GM23338 (cell line): ENCODE results near the gene COL4A2. TPM values are rescaled to one million over a fixed set of nuclear protein-coding genes. Genes with fewer than 3 reads are reported as not detected.

ENCODE experiments used
- ATAC-seq: fragments of 200-7000 bp; cut with Tn5 transposase; 3 replicates; pipeline ENCODE4 v1.9.1; 2020
- DNase-seq: peaks from one replicate; pipeline ENCODE4 v3.0.0-alpha.2; 2015; ENCODE audit warnings: low spot score
- H2AFZ ChIP-seq: fragments of 200-600 bp; sonication (generic); 2 replicates; pipeline ENCODE4 v1.8.0; 2016; ENCODE audit warnings: antibody characterized with exemption, mild to moderate bottlenecking, moderate library complexity
- H3F3A ChIP-seq: fragments of 200-600 bp; sonication (generic); replicated peaks from 2 replicates; pipeline ENCODE4 v1.8.0; 2017; ENCODE audit warnings: antibody characterized with exemption, mixed run types, low read depth
- H3K27ac ChIP-seq: fragments of 200-600 bp; sonication (generic); 2 replicates; pipeline ENCODE4 v1.6.1; 2016; ENCODE audit warnings: low read depth
- H3K27me3 ChIP-seq: fragments of 200-600 bp; sonication (generic); 2 replicates; pipeline ENCODE4 v1.8.0; 2016; ENCODE audit warnings: mild to moderate bottlenecking, mixed run types, moderate library complexity; ENCODE audit not compliant: insufficient read depth
- H3K36me3 ChIP-seq: fragments of 200-600 bp; sonication (generic); 2 replicates; pipeline ENCODE4 v1.8.0; 2016; ENCODE audit warnings: mild to moderate bottlenecking; ENCODE audit not compliant: insufficient read depth
- H3K4me1 ChIP-seq: fragments of 200-600 bp; sonication (generic); 2 replicates; pipeline ENCODE4 v1.8.0; 2016; ENCODE audit warnings: mild to moderate bottlenecking, moderate library complexity; ENCODE audit not compliant: insufficient read depth
- H3K4me2 ChIP-seq: fragments of 200-600 bp; sonication (generic); 2 replicates; pipeline ENCODE4 v1.7.1; 2017; ENCODE audit warnings: mixed run types
- H3K4me3 ChIP-seq: fragments of 200-600 bp; sonication (generic); 2 replicates; pipeline ENCODE4 v1.6.1; 2016; ENCODE audit warnings: mixed run types
- H3K79me2 ChIP-seq: fragments of 200-600 bp; sonication (generic); replicated peaks from 2 replicates; pipeline ENCODE4 v1.8.0; 2017; ENCODE audit warnings: mild to moderate bottlenecking; ENCODE audit not compliant: insufficient read depth
- H3K9me2 ChIP-seq: fragments of 200-600 bp; sonication (generic); 2 replicates; pipeline ENCODE4 v1.8.0; 2017; ENCODE audit not compliant: insufficient read depth
- H4K20me1 ChIP-seq: fragments of 200-600 bp; sonication (generic); replicated peaks from 2 replicates; pipeline ENCODE4 v1.8.0; 2017; ENCODE audit warnings: mild to moderate bottlenecking; ENCODE audit not compliant: insufficient read depth
- H3K27ac Mint-ChIP-seq: 2 replicates; pipeline ENCODE4 v1.8.0; 2020; ENCODE audit warnings: inconsistent platforms, mild to moderate bottlenecking, moderate library complexity, mixed read lengths
- H3K27me3 Mint-ChIP-seq: 3 replicates; pipeline ENCODE4 v1.8.0; 2022; ENCODE audit warnings: low read depth, mild to moderate bottlenecking, moderate library complexity, mixed read lengths, inconsistent platforms; ENCODE audit not compliant: insufficient read depth, poor library complexity
- H3K36me3 Mint-ChIP-seq: 3 replicates; pipeline ENCODE4 v1.8.0; 2021; ENCODE audit warnings: low read depth, mild to moderate bottlenecking, inconsistent platforms, moderate library complexity, mixed read lengths
- H3K4me1 Mint-ChIP-seq: 3 replicates; pipeline ENCODE4 v1.8.0; 2020; ENCODE audit warnings: mild to moderate bottlenecking, inconsistent platforms, mixed read lengths
- H3K4me3 Mint-ChIP-seq: 3 replicates; pipeline ENCODE4 v1.8.0; 2021; ENCODE audit warnings: moderate library complexity, mild to moderate bottlenecking, inconsistent platforms, mixed read lengths
- H3K9me3 Mint-ChIP-seq: 3 replicates; pipeline ENCODE4 v1.8.0; 2020; ENCODE audit warnings: moderate library complexity, mild to moderate bottlenecking, inconsistent platforms, mixed read lengths
- CREB1 ChIP-seq: fragments of 250-450 bp; sonication (Bioruptor Pico); IDR thresholded peaks from 2 replicates; pipeline ENCODE4 v1.5.0; 2020; ENCODE audit warnings: low read depth, mild to moderate bottlenecking, moderate library complexity
- ETS1 ChIP-seq: IDR thresholded peaks from 2 replicates; pipeline ENCODE4 v1.6.1; 2016; ENCODE audit warnings: antibody characterized with exemption
- EZH2 ChIP-seq: fragments of 200-600 bp; sonication (generic); IDR thresholded peaks from one replicate; pipeline ENCODE4 v1.8.0; 2017; ENCODE audit warnings: antibody characterized with exemption, mild to moderate bottlenecking, low read depth; ENCODE audit not compliant: unreplicated experiment
- JUNB ChIP-seq: IDR thresholded peaks from one replicate; pipeline ENCODE4 v1.6.1; 2016; ENCODE audit warnings: antibody characterized with exemption; ENCODE audit not compliant: unreplicated experiment
- ZNF114 ChIP-seq: fragments of 250-450 bp; sonication (Bioruptor Pico); IDR thresholded peaks from 2 replicates; pipeline ENCODE4 v1.5.0; 2020; ENCODE audit warnings: mild to moderate bottlenecking, moderate library complexity
- ZNF331 ChIP-seq: fragments of 250-450 bp; sonication (Bioruptor Pico); IDR thresholded peaks from 2 replicates; pipeline ENCODE4 v1.5.0; 2020; ENCODE audit warnings: low read depth, mild to moderate bottlenecking, moderate library complexity
- polyA plus RNA-seq: library from polyadenylated mRNA; unstranded; fragments of >200 nt; fragmentation: Nextera tagmentation; extraction: Ambion mirVana; gene quantifications from 2 replicates; pipeline ENCODE4 v1.2.1, GENCODE V29; 2016
- total RNA-seq: library from RNA; depleted of rRNA; stranded (reverse); fragments of >200 nt; shearing (Covaris generic); gene quantifications from 2 replicates; pipeline ENCODE4 v1.2.3, GENCODE V29; 2014
- TF ChIP-seq, protein P1 (sequence below): fragments of 250-450 bp; sonication (Bioruptor Pico); IDR thresholded peaks from 2 replicates; pipeline ENCODE4 v1.5.0; 2020; ENCODE audit warnings: mild to moderate bottlenecking, moderate library complexity
- TF ChIP-seq, protein P2 (sequence below), 2 experiments: fragments of 200-600 bp in 1 of 2; sonication (generic) in 1 of 2; conservative IDR thresholded peaks; 2 replicates each; pipeline versions ENCODE4 v1.5.1 to v1.6.1; 2016 to 2017; ENCODE audit warnings: antibody characterized with exemption in 2 of 2, low read depth in 2 of 2, mild to moderate bottlenecking in 2 of 2, moderate library complexity in 1 of 2
- TF ChIP-seq, protein P3 (sequence below): IDR thresholded peaks from one replicate; pipeline ENCODE4 v1.6.1; 2018; ENCODE audit warnings: antibody characterized with exemption; ENCODE audit not compliant: unreplicated experiment

COL4A2 gene
- total and polyA plus RNA-seq, 2 experiments from 2014 or later = 37.4 to 131 TPM

- TF ChIP-seq, protein P1, sequence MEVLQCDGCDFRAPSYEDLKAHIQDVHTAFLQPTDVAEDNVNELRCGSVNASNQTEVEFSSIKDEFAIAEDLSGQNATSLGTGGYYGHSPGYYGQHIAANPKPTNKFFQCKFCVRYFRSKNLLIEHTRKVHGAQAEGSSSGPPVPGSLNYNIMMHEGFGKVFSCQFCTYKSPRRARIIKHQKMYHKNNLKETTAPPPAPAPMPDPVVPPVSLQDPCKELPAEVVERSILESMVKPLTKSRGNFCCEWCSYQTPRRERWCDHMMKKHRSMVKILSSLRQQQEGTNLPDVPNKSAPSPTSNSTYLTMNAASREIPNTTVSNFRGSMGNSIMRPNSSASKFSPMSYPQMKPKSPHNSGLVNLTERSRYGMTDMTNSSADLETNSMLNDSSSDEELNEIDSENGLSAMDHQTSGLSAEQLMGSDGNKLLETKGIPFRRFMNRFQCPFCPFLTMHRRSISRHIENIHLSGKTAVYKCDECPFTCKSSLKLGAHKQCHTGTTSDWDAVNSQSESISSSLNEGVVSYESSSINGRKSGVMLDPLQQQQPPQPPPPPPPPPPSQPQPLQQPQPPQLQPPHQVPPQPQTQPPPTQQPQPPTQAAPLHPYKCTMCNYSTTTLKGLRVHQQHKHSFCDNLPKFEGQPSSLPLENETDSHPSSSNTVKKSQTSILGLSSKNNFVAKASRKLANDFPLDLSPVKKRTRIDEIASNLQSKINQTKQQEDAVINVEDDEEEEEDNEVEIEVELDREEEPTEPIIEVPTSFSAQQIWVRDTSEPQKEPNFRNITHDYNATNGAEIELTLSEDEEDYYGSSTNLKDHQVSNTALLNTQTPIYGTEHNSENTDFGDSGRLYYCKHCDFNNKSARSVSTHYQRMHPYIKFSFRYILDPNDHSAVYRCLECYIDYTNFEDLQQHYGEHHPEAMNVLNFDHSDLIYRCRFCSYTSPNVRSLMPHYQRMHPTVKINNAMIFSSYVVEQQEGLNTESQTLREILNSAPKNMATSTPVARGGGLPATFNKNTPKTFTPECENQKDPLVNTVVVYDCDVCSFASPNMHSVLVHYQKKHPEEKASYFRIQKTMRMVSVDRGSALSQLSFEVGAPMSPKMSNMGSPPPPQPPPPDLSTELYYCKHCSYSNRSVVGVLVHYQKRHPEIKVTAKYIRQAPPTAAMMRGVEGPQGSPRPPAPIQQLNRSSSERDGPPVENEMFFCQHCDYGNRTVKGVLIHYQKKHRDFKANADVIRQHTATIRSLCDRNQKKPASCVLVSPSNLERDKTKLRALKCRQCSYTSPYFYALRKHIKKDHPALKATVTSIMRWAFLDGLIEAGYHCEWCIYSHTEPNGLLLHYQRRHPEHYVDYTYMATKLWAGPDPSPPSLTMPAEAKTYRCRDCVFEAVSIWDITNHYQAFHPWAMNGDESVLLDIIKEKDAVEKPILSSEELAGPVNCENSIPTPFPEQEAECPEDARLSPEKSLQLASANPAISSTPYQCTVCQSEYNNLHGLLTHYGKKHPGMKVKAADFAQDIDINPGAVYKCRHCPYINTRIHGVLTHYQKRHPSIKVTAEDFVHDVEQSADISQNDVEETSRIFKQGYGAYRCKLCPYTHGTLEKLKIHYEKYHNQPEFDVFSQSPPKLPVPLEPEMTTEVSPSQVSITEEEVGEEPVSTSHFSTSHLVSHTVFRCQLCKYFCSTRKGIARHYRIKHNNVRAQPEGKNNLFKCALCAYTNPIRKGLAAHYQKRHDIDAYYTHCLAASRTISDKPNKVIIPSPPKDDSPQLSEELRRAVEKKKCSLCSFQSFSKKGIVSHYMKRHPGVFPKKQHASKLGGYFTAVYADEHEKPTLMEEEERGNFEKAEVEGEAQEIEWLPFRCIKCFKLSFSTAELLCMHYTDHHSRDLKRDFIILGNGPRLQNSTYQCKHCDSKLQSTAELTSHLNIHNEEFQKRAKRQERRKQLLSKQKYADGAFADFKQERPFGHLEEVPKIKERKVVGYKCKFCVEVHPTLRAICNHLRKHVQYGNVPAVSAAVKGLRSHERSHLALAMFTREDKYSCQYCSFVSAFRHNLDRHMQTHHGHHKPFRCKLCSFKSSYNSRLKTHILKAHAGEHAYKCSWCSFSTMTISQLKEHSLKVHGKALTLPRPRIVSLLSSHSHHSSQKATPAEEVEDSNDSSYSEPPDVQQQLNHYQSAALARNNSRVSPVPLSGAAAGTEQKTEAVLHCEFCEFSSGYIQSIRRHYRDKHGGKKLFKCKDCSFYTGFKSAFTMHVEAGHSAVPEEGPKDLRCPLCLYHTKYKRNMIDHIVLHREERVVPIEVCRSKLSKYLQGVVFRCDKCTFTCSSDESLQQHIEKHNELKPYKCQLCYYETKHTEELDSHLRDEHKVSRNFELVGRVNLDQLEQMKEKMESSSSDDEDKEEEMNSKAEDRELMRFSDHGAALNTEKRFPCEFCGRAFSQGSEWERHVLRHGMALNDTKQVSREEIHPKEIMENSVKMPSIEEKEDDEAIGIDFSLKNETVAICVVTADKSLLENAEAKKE (CRISPR knock-in tag) = no peak
- TF ChIP-seq JUNB (no peak), ZNF331 (CRISPR knock-in tag) (no peak), EZH2 (no peak), CREB1 (no peak)
- TF ChIP-seq, protein P2, sequence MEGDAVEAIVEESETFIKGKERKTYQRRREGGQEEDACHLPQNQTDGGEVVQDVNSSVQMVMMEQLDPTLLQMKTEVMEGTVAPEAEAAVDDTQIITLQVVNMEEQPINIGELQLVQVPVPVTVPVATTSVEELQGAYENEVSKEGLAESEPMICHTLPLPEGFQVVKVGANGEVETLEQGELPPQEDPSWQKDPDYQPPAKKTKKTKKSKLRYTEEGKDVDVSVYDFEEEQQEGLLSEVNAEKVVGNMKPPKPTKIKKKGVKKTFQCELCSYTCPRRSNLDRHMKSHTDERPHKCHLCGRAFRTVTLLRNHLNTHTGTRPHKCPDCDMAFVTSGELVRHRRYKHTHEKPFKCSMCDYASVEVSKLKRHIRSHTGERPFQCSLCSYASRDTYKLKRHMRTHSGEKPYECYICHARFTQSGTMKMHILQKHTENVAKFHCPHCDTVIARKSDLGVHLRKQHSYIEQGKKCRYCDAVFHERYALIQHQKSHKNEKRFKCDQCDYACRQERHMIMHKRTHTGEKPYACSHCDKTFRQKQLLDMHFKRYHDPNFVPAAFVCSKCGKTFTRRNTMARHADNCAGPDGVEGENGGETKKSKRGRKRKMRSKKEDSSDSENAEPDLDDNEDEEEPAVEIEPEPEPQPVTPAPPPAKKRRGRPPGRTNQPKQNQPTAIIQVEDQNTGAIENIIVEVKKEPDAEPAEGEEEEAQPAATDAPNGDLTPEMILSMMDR (conservative IDR thresholded peaks at IDR 0.05; ENCODE audit: low read depth in 2 of 2) = no peak
Measured at GRCh38 chr13:110438776-110439175, 131.7 kb downstream of the COL4A2 start (continued).

- Histone ChIP-seq H3K4me2 (no peak overlapping the region), H3K36me3 (peaks cover 5% of the 10 kb centered on the region), H3F3A (no peaks in the 10 kb centered on the region), H3K27me3 (no peaks in the 10 kb centered on the region), H3K4me3 (no peak overlapping the region), H3K9me2 (no peaks in the 10 kb centered on the region), H4K20me1 (peaks cover 3% of the 10 kb centered on the region; the same call in 1 of the 2 replicates), H2AFZ (no peak overlapping the region), H3K4me1 (no peaks in the 10 kb centered on the region), H3K27ac (no peak overlapping the region), H3K79me2 (no peaks in the 10 kb centered on the region)
- Mint-ChIP-seq H3K9me3 (no peaks in the 10 kb centered on the region), H3K4me3 (no peak overlapping the region), H3K27me3 (no peaks in the 10 kb centered on the region), H3K4me1 (peaks cover 4% of the 10 kb centered on the region), H3K36me3 (peaks cover 13% of the 10 kb centered on the region; the same call in 2 of the 3 replicates), H3K27ac (no peak overlapping the region)
- ATAC-seq = no peak
- DNase-seq = no peak
- no peak for TF ChIP-seq JUNB
- no peak for TF ChIP-seq ETS1
- no peak for TF ChIP-seq ZNF114
- TF ChIP-seq, protein P3, sequence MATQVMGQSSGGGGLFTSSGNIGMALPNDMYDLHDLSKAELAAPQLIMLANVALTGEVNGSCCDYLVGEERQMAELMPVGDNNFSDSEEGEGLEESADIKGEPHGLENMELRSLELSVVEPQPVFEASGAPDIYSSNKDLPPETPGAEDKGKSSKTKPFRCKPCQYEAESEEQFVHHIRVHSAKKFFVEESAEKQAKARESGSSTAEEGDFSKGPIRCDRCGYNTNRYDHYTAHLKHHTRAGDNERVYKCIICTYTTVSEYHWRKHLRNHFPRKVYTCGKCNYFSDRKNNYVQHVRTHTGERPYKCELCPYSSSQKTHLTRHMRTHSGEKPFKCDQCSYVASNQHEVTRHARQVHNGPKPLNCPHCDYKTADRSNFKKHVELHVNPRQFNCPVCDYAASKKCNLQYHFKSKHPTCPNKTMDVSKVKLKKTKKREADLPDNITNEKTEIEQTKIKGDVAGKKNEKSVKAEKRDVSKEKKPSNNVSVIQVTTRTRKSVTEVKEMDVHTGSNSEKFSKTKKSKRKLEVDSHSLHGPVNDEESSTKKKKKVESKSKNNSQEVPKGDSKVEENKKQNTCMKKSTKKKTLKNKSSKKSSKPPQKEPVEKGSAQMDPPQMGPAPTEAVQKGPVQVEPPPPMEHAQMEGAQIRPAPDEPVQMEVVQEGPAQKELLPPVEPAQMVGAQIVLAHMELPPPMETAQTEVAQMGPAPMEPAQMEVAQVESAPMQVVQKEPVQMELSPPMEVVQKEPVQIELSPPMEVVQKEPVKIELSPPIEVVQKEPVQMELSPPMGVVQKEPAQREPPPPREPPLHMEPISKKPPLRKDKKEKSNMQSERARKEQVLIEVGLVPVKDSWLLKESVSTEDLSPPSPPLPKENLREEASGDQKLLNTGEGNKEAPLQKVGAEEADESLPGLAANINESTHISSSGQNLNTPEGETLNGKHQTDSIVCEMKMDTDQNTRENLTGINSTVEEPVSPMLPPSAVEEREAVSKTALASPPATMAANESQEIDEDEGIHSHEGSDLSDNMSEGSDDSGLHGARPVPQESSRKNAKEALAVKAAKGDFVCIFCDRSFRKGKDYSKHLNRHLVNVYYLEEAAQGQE = no peak
- no peak for TF ChIP-seq EZH2
Measured at GRCh38 chr13:110440946-110441731, 134.1 kb downstream of the COL4A2 start.
